Stimulated activated memory B cell treated with anti-CD40 and anti-IgM and Interleukin-4, amounts not matched to agents 10 μg/mL and 1 μg/mL and 100 μg/mL, for 72 hours (primary cell): ENCODE results near the gene PDE4B.

Experiments
- ATAC-seq: fragments of 150-1000 bp; cut with Tn5 transposase; 2 replicates; pipeline ENCODE4 v1.10.0; 2021
- H3K27ac Mint-ChIP-seq: one replicate; pipeline ENCODE4 v1.8.0; 2022; ENCODE audit warnings: mild to moderate bottlenecking, mixed read lengths
- H3K27me3 Mint-ChIP-seq: one replicate; pipeline ENCODE4 v1.8.0; 2022; ENCODE audit warnings: mixed read lengths
- H3K36me3 Mint-ChIP-seq: one replicate; pipeline ENCODE4 v1.8.0; 2022; ENCODE audit warnings: mixed read lengths
- H3K4me1 Mint-ChIP-seq: one replicate; pipeline ENCODE4 v1.8.0; 2022; ENCODE audit warnings: mixed read lengths
- H3K4me3 Mint-ChIP-seq: one replicate; pipeline ENCODE4 v1.8.0; 2022; ENCODE audit warnings: mild to moderate bottlenecking, moderate library complexity, mixed read lengths
- H3K9me3 Mint-ChIP-seq: one replicate; pipeline ENCODE4 v1.8.0; 2022; ENCODE audit warnings: mixed read lengths

Gene PDE4B

GRCh38 chr1:65792669-65793358 is at the start of gene PDE4B:
PDE4B (plus strand) TSS chr1:65792895.
- peaks cover 9% of the 10 kb centered on the region for H3K9me3 Mint-ChIP-seq
- peaks cover 44% of the 10 kb centered on the region for H3K27me3 Mint-ChIP-seq
- ATAC-seq, result no peak
- H3K4me1 Mint-ChIP-seq, result no peaks in the 10 kb centered on the region
- H3K4me3 Mint-ChIP-seq, result no peak within 1 kb of the TSS
- H3K36me3 Mint-ChIP-seq, result no peaks in the 10 kb centered on the region
- no peak within 1 kb of the TSS for H3K27ac Mint-ChIP-seq

GRCh38 chr1:65744731-65745130 is 48.0 kb upstream of the PDE4B start:
- Mint-ChIP-seq H3K36me3 (no peaks in the 10 kb centered on the region), H3K4me1 (no peaks in the 10 kb centered on the region), H3K4me3 (no peak overlapping the region), H3K27me3 (no peaks in the 10 kb centered on the region), H3K27ac (no peak overlapping the region), H3K9me3 (peaks cover 12% of the 10 kb centered on the region)
- ATAC-seq, result no peak

- Mint-ChIP-seq H3K36me3 (no peaks in the 10 kb centered on the region), H3K4me1 (no peaks in the 10 kb centered on the region), H3K9me3 (no peaks in the 10 kb centered on the region), H3K27ac (no peak overlapping the region), H3K4me3 (no peak overlapping the region), H3K27me3 (peaks cover 6% of the 10 kb centered on the region)
- peak; percentile 43 for ATAC-seq
These were observed 40.7 kb upstream of the PDE4B start for GRCh38 chr1:65751961-65752360.

GRCh38 chr1:65756616-65757015 is 36.1 kb upstream of the PDE4B start:
- Mint-ChIP-seq H3K9me3 (no peaks in the 10 kb centered on the region), H3K27ac (no peak overlapping the region), H3K4me1 (no peaks in the 10 kb centered on the region), H3K36me3 (no peaks in the 10 kb centered on the region), H3K27me3 (peaks cover 16% of the 10 kb centered on the region), H3K4me3 (no peak overlapping the region)
- ATAC-seq, result no peak

GRCh38 chr1:65757531-65757930 is 35.2 kb upstream of the PDE4B start:
- H3K27ac Mint-ChIP-seq, result no peak overlapping the region
- H3K4me1 Mint-ChIP-seq, result no peaks in the 10 kb centered on the region
- H3K27me3 Mint-ChIP-seq, result peaks cover 21% of the 10 kb centered on the region
- no peaks in the 10 kb centered on the region for H3K36me3 Mint-ChIP-seq
- H3K9me3 Mint-ChIP-seq, result no peaks in the 10 kb centered on the region
- ATAC-seq, result no peak
- H3K4me3 Mint-ChIP-seq, result no peak overlapping the region

GRCh38 chr1:65758128-65758527 is 34.6 kb upstream of the PDE4B start:
- Mint-ChIP-seq H3K27ac (no peak overlapping the region), H3K27me3 (peaks cover 25% of the 10 kb centered on the region), H3K4me1 (no peaks in the 10 kb centered on the region), H3K4me3 (no peak overlapping the region), H3K36me3 (no peaks in the 10 kb centered on the region), H3K9me3 (no peaks in the 10 kb centered on the region)
- no peak for ATAC-seq

- Mint-ChIP-seq H3K4me3 (no peak overlapping the region), H3K4me1 (no peaks in the 10 kb centered on the region), H3K27me3 (peaks cover 32% of the 10 kb centered on the region), H3K36me3 (no peaks in the 10 kb centered on the region), H3K9me3 (no peaks in the 10 kb centered on the region), H3K27ac (no peak overlapping the region)
- no peak for ATAC-seq
These were observed 33.2 kb upstream of the PDE4B start for GRCh38 chr1:65759516-65759915.

- H3K27ac Mint-ChIP-seq, result no peak overlapping the region
- no peak overlapping the region for H3K4me3 Mint-ChIP-seq
- no peaks in the 10 kb centered on the region for H3K9me3 Mint-ChIP-seq
- H3K36me3 Mint-ChIP-seq, result no peaks in the 10 kb centered on the region
- peaks cover 32% of the 10 kb centered on the region for H3K27me3 Mint-ChIP-seq
- H3K4me1 Mint-ChIP-seq, result no peaks in the 10 kb centered on the region
- no peak for ATAC-seq
These were observed 30.4 kb upstream of the PDE4B start for GRCh38 chr1:65762081-65762862.

GRCh38 chr1:65764052-65764451 is 28.6 kb upstream of the PDE4B start:
- no peaks in the 10 kb centered on the region for H3K9me3 Mint-ChIP-seq
- ATAC-seq, result no peak
- no peaks in the 10 kb centered on the region for H3K4me1 Mint-ChIP-seq
- no peak overlapping the region for H3K27ac Mint-ChIP-seq
- peaks cover 32% of the 10 kb centered on the region for H3K27me3 Mint-ChIP-seq
- no peak overlapping the region for H3K4me3 Mint-ChIP-seq
- H3K36me3 Mint-ChIP-seq, result no peaks in the 10 kb centered on the region

GRCh38 chr1:65765631-65766030 is 27.1 kb upstream of the PDE4B start:
- Mint-ChIP-seq H3K27ac (no peak overlapping the region), H3K27me3 (peaks cover 29% of the 10 kb centered on the region), H3K9me3 (no peaks in the 10 kb centered on the region), H3K4me3 (no peak overlapping the region), H3K4me1 (no peaks in the 10 kb centered on the region), H3K36me3 (no peaks in the 10 kb centered on the region)
- no peak for ATAC-seq

GRCh38 chr1:65769636-65770035 is 23.1 kb upstream of the PDE4B start:
- ATAC-seq, result no peak
- H3K27ac Mint-ChIP-seq, result no peak overlapping the region
- H3K4me3 Mint-ChIP-seq, result no peak overlapping the region
- no peaks in the 10 kb centered on the region for H3K9me3 Mint-ChIP-seq
- no peaks in the 10 kb centered on the region for H3K4me1 Mint-ChIP-seq
- peaks cover 7% of the 10 kb centered on the region for H3K27me3 Mint-ChIP-seq
- no peaks in the 10 kb centered on the region for H3K36me3 Mint-ChIP-seq

- H3K4me3 Mint-ChIP-seq, result no peak overlapping the region
- no peaks in the 10 kb centered on the region for H3K36me3 Mint-ChIP-seq
- no peaks in the 10 kb centered on the region for H3K27me3 Mint-ChIP-seq
- no peaks in the 10 kb centered on the region for H3K9me3 Mint-ChIP-seq
- H3K4me1 Mint-ChIP-seq, result no peaks in the 10 kb centered on the region
- no peak overlapping the region for H3K27ac Mint-ChIP-seq
- ATAC-seq, result no peak
These were observed 20.1 kb upstream of the PDE4B start for GRCh38 chr1:65772607-65773006.

GRCh38 chr1:65773391-65774123 is 19.1 kb upstream of the PDE4B start:
- no peak for ATAC-seq
- no peak overlapping the region for H3K4me3 Mint-ChIP-seq
- no peaks in the 10 kb centered on the region for H3K27me3 Mint-ChIP-seq
- no peaks in the 10 kb centered on the region for H3K36me3 Mint-ChIP-seq
- H3K27ac Mint-ChIP-seq, result no peak overlapping the region
- no peaks in the 10 kb centered on the region for H3K9me3 Mint-ChIP-seq
- H3K4me1 Mint-ChIP-seq, result no peaks in the 10 kb centered on the region

GRCh38 chr1:65788762-65789161 is 3.9 kb upstream of the PDE4B start:
- peaks cover 23% of the 10 kb centered on the region for H3K27me3 Mint-ChIP-seq
- H3K27ac Mint-ChIP-seq, result no peak overlapping the region
- no peak for ATAC-seq
- no peak overlapping the region for H3K4me3 Mint-ChIP-seq
- H3K36me3 Mint-ChIP-seq, result no peaks in the 10 kb centered on the region
- no peaks in the 10 kb centered on the region for H3K4me1 Mint-ChIP-seq
- peaks cover 12% of the 10 kb centered on the region for H3K9me3 Mint-ChIP-seq

- no peak for ATAC-seq
- Mint-ChIP-seq H3K27ac (no peak overlapping the region), H3K27me3 (peaks cover 42% of the 10 kb centered on the region), H3K4me3 (no peak overlapping the region), H3K4me1 (no peaks in the 10 kb centered on the region), H3K36me3 (no peaks in the 10 kb centered on the region), H3K9me3 (peaks cover 9% of the 10 kb centered on the region)
These were observed 1.3 kb upstream of the PDE4B start for GRCh38 chr1:65791396-65791795.
